Naive B cell (primary cell): Measurements from ENCODE around the gene GPRASP3. TPM values are rescaled to one million over a fixed set of nuclear protein-coding genes. Genes with fewer than 3 reads are reported as not detected.

Experiments used
- polyA plus RNA-seq, 6 donors: library from polyadenylated mRNA; unstranded; fragments of 300-500 nt; fragmentation: Illumina TruSeq; gene quantifications; one replicate each; pipeline ENCODE4 v1.2.3, GENCODE V29; 2021; ENCODE audit warnings: low read depth in 6 of 6

The GPRASP3 gene
- polyA plus RNA-seq, 6 donors from 2014 or later: 0.23 to 0.57 (median 0.38) TPM; not detected in 2

Other genes with a start within 250 kb of the GPRASP3 start
- gene TCP11X2, start 248.9 kb upstream of the GPRASP3 start, polyA plus RNA-seq: not detected
- not detected for gene TMSB15A, start 204.0 kb upstream of the GPRASP3 start, polyA plus RNA-seq
- gene ARMCX5, start 121.2 kb upstream of the GPRASP3 start, polyA plus RNA-seq: 10 to 100 TPM in 3 of 6 donors, 1 to 10 TPM in 3; 6.9 to 18.9 (median 10.2) TPM
- 1 to 10 TPM in 5 of 6 donors, not detected in 1; 1.2 to 4.8 (median 3.0) TPM for gene GPRASP1, start 69.3 kb upstream of the GPRASP3 start, polyA plus RNA-seq
- gene GPRASP2, start 8.3 kb upstream of the GPRASP3 start, polyA plus RNA-seq: 1 to 10 TPM in 1 of 6 donors, under 1 TPM in 5; 0.19 to 2.9 (median 0.27) TPM
- not detected for gene RAB40AL, start 216.5 kb downstream of the GPRASP3 start, polyA plus RNA-seq